Sigmoid colon (tissue), 7 donors: ENCODE results near the gene ATP10A. TPM values are rescaled to one million over a fixed set of nuclear protein-coding genes. Genes with fewer than 3 reads are reported as not detected.
"Not testable (repeated sequence)": the region's sequence is repeated elsewhere in the genome, so short reads cannot be mapped to it uniquely, and the experiment has no call there.

ENCODE experiments used
- DNase-seq: peaks from one replicate; pipeline ENCODE4 v3.0.0-alpha.2; 2019
- H3K27ac ChIP-seq, 4 donors: fragments of 200-600 bp; sonication (generic); one replicate each; pipeline ENCODE4 v1.5.1; 2016 to 2019; ENCODE audit warnings: mild to moderate bottlenecking in 1 of 4
- H3K27me3 ChIP-seq, 3 donors: fragments of 200-600 bp; sonication (generic); one replicate each; pipeline ENCODE4 v1.5.1; 2019; ENCODE audit warnings: mild to moderate bottlenecking in 1 of 3
- H3K36me3 ChIP-seq, 4 donors: fragments of 200-600 bp; sonication (generic); one replicate each; pipeline ENCODE4 v1.5.1; 2016 to 2019
- H3K4me1 ChIP-seq, 4 donors: fragments of 200-600 bp; sonication (generic); one replicate each; pipeline ENCODE4 v1.5.1; 2017 to 2019
- H3K4me3 ChIP-seq, 4 donors: fragments of 200-600 bp; sonication (generic); one replicate each; pipeline ENCODE4 v1.5.1; 2017 to 2019; ENCODE audit warnings: mild to moderate bottlenecking in 2 of 4, moderate library complexity in 1 of 4
- H3K9me3 ChIP-seq, 4 donors: fragments of 200-600 bp in 3 of 4; sonication (generic) in 3 of 4; one replicate each; pipeline versions ENCODE4 v1.5.1 to v1.6.1; 2013 to 2019
- EP300 ChIP-seq, 4 donors: sonication (generic); formaldehyde crosslinking; IDR thresholded peaks; one replicate each; pipeline ENCODE4 v1.6.1; 2017; ENCODE audit warnings: antibody characterized with exemption in 4 of 4
- POLR2A ChIP-seq, 2 donors: fragments of 450-650 bp; IDR thresholded peaks; one replicate each; pipeline ENCODE4 v1.6.1; 2016; ENCODE audit warnings: antibody characterized with exemption in 2 of 2, mild to moderate bottlenecking in 2 of 2, moderate library complexity in 2 of 2
- POLR2AphosphoS5 ChIP-seq, 4 donors: sonication (generic); formaldehyde crosslinking; IDR thresholded peaks; one replicate each; pipeline ENCODE4 v1.6.1; 2017; ENCODE audit warnings: antibody characterized with exemption in 4 of 4
- WGBS, 2 donors: extraction: QIAGEN DNeasy Blood & Tissue Kit; methylation state at CpG; one replicate each; pipeline ENCODE4 v1.1.7; 2013; 5-methylcytosine and 5-hydroxymethylcytosine counted together
- intact Hi-C: fragments of 100-400 bp; cut with DNase I; formaldehyde crosslinking; loops from one replicate; pipeline ENCODE4 v1.15.1; 2023
- polyA plus RNA-seq, 3 donors: library from polyadenylated mRNA; stranded (reverse); fragments of 200-250 nt; gene quantifications; one replicate each; pipeline ENCODE4 v1.2.3, GENCODE V29; 2013
- total RNA-seq, 4 donors: library from RNA; depleted of rRNA; stranded (reverse); fragments of >200 nt; gene quantifications; one replicate each; pipeline ENCODE4 v1.1.0, GENCODE V29; 2016
- TF ChIP-seq, protein P1 (sequence below), 4 experiments: fragments of 450-650 bp in 3 of 4; fragments of 200-600 bp in 1 of 4; IDR thresholded peaks; one replicate each; pipeline ENCODE4 v1.5.1; 2016 to 2019; ENCODE audit warnings: antibody characterized with exemption in 4 of 4, mild to moderate bottlenecking in 3 of 4, moderate library complexity in 2 of 4
- donor health status: healthy with polysubstance abuse.
- donor health status: Bipolar disorder and iron deficiency.
- donor health status: healthy.

ATP10A gene
- total and polyA plus RNA-seq, 7 donors: 0.23 to 7.7 (median 2.9) TPM

DNA sequence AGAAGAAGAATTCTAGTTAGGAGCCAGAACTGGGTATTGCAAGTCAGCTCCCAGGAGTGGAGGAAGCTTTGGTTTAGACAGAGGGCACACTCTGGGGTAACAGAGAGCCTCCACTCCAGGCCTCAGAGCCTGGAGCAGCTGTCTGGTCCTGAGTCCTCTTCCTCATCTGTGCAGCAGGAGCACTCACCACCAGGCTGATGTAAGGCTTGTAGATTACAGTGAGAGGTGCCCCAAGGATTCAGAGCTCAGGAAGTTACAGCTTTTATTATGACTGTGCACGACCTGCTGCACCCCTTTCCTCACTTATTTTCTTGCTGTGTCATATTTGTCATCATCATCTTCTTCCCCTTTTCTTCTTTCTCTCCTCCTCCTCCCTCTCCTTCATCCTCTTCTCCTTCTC is 210.4 kb downstream of the ATP10A start:
- TF ChIP-seq, protein P1, sequence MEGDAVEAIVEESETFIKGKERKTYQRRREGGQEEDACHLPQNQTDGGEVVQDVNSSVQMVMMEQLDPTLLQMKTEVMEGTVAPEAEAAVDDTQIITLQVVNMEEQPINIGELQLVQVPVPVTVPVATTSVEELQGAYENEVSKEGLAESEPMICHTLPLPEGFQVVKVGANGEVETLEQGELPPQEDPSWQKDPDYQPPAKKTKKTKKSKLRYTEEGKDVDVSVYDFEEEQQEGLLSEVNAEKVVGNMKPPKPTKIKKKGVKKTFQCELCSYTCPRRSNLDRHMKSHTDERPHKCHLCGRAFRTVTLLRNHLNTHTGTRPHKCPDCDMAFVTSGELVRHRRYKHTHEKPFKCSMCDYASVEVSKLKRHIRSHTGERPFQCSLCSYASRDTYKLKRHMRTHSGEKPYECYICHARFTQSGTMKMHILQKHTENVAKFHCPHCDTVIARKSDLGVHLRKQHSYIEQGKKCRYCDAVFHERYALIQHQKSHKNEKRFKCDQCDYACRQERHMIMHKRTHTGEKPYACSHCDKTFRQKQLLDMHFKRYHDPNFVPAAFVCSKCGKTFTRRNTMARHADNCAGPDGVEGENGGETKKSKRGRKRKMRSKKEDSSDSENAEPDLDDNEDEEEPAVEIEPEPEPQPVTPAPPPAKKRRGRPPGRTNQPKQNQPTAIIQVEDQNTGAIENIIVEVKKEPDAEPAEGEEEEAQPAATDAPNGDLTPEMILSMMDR (IDR thresholded peaks at IDR 0.05): no peak
- no peak for TF ChIP-seq POLR2A (IDR thresholded peaks at IDR 0.05)
- TF ChIP-seq POLR2AphosphoS5 (IDR thresholded peaks at IDR 0.05): no peak
- TF ChIP-seq EP300 (IDR thresholded peaks at IDR 0.05): no peak
- Histone ChIP-seq H3K9me3 (no peaks in the 10 kb centered on the region), H3K36me3 (no peaks in the 10 kb centered on the region), H3K27me3 (no peaks in the 10 kb centered on the region), H3K27ac (no peak overlapping the region), H3K4me1 (no peaks in the 10 kb centered on the region), H3K4me3 (no peak overlapping the region)
- DNase-seq: no peak
- intact Hi-C loops: no loop called here
- WGBS, 2 donors: 22 to 26% methylated on average over 1 of the region's 1 CpG

DNA sequence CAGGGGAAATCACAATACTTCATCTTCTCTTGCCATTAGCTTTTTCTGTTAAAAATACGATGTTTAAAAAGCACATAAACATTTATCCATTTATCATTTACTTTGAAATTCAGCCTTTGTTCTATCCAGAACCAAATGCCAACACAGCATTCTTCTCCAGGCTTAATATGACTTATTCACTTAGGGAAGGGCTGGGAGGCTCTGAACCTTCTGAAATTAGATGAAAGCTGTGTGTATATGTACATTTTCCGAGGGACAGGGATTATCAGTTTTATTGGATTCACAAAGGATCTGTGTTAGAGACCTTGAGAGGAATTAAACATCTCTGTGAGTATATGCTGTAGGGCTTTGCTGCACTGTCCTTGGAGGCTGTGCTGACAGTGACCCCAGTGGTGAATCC is 213.7 kb downstream of the ATP10A start:
- H3K27ac ChIP-seq: no peak overlapping the region
- TF ChIP-seq, protein P1 (IDR thresholded peaks at IDR 0.05): no peak
- TF ChIP-seq POLR2AphosphoS5 (IDR thresholded peaks at IDR 0.05) (no peak), EP300 (IDR thresholded peaks at IDR 0.05) (no peak), POLR2A (IDR thresholded peaks at IDR 0.05) (no peak)
- DNase-seq: no peak
- no peaks in the 10 kb centered on the region for H3K4me1 ChIP-seq
- H3K4me3 ChIP-seq: no peak overlapping the region
- H3K9me3 ChIP-seq: no peaks in the 10 kb centered on the region
- intact Hi-C loops: no loop called here
- no peaks in the 10 kb centered on the region for H3K36me3 ChIP-seq
- 47 to 64% methylated on average over 2 of the region's 2 CpGs for WGBS, 2 donors
- H3K27me3 ChIP-seq: no peaks in the 10 kb centered on the region

- Histone ChIP-seq H3K27me3 (no peaks in the 10 kb centered on the region), H3K27ac (no peak overlapping the region), H3K36me3 (no peaks in the 10 kb centered on the region), H3K9me3 (no peaks in the 10 kb centered on the region), H3K4me3 (no peak overlapping the region), H3K4me1 (no peaks in the 10 kb centered on the region)
- intact Hi-C loops: no loop called here
- 55 to 58% methylated on average over 4 of the region's 4 CpGs for WGBS, 2 donors
- DNase-seq: no peak
- no peak for TF ChIP-seq POLR2A (IDR thresholded peaks at IDR 0.05)
- TF ChIP-seq POLR2AphosphoS5 (IDR thresholded peaks at IDR 0.05): no peak
- TF ChIP-seq EP300 (IDR thresholded peaks at IDR 0.05): no peak
- TF ChIP-seq, protein P1 (IDR thresholded peaks at IDR 0.05): no peak
Observed at GRCh38 chr15:25643120-25643519, 220.0 kb downstream of the ATP10A start.

- Histone ChIP-seq H3K36me3 (no peaks in the 10 kb centered on the region), H3K4me1 (no peaks in the 10 kb centered on the region), H3K27ac (no peak overlapping the region), H3K27me3 (no peaks in the 10 kb centered on the region), H3K4me3 (no peak overlapping the region), H3K9me3 (no peaks in the 10 kb centered on the region)
- 26 to 51% methylated on average over 6 of the region's 6 CpGs for WGBS, 2 donors
- intact Hi-C loops: no loop called here
- TF ChIP-seq POLR2A (IDR thresholded peaks at IDR 0.05): no peak
- TF ChIP-seq POLR2AphosphoS5 (IDR thresholded peaks at IDR 0.05): no peak
- TF ChIP-seq EP300 (IDR thresholded peaks at IDR 0.05): no peak
- TF ChIP-seq, protein P1 (IDR thresholded peaks at IDR 0.05): no peak
- no peak for DNase-seq
Observed at GRCh38 chr15:25641762-25642161, 221.4 kb downstream of the ATP10A start.

- no peaks in the 10 kb centered on the region for H3K36me3 ChIP-seq
- WGBS, 2 donors: 42 to 55% methylated on average over 3 of the region's 3 CpGs
- TF ChIP-seq POLR2AphosphoS5 (IDR thresholded peaks at IDR 0.05): no peak
- TF ChIP-seq, protein P1 (IDR thresholded peaks at IDR 0.05): no peak
- TF ChIP-seq EP300 (IDR thresholded peaks at IDR 0.05): no peak
- TF ChIP-seq POLR2A (IDR thresholded peaks at IDR 0.05): no peak
- intact Hi-C loops: no loop called here
- H3K9me3 ChIP-seq: no peaks in the 10 kb centered on the region
- H3K27me3 ChIP-seq: no peaks in the 10 kb centered on the region
- no peak for DNase-seq
- H3K27ac ChIP-seq: no peak overlapping the region
- no peak overlapping the region for H3K4me3 ChIP-seq
- no peaks in the 10 kb centered on the region for H3K4me1 ChIP-seq
Observed at GRCh38 chr15:25641361-25641760, 221.8 kb downstream of the ATP10A start.

DNA sequence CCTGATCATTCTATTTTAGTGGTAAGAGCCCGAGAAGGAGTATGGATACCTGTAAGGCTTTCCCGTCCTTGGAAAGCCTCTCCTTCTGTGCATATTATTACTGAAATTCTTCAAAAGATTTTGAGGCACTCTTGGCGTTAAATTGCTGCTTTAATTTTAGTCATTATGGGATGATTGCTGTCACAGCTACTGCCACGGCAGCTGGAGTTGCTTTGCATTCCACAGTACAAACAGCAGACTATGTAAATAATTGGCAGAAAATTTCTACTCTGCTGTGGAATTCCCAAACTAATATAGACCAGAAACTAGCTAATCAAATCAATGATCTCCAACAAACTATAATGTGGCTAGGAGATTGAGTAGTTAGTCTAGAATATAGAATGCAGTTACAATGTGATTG is 222.2 kb downstream of the ATP10A start:
- H3K4me3 ChIP-seq, H3K27ac ChIP-seq, H3K4me1 ChIP-seq, H3K27me3 ChIP-seq, DNase-seq, H3K36me3 ChIP-seq, intact Hi-C loops, H3K9me3 ChIP-seq: not testable (repeated sequence)
- 39 to 63% methylated on average over 4 of the region's 4 CpGs for WGBS, 2 donors
